Fibroblast of lung (primary cell): ENCODE data around the gene EEF1A2. TPM values are rescaled to one million over a fixed set of nuclear protein-coding genes. Genes with fewer than 3 reads are reported as not detected.

ENCODE experiments used
- DNase-seq, 2 donors: peaks; one replicate each; pipeline versions ENCODE4 v3.0.0 to v3.0.0-alpha.2; 2010; ENCODE audit warnings: low read depth in 2 of 2
- H2AFZ ChIP-seq: 2 replicates; pipeline ENCODE4 v1.5.1; 2012; ENCODE audit warnings: low read length, control low read depth, inconsistent platforms
- H3K27ac ChIP-seq: 2 replicates; pipeline ENCODE4 v1.5.1; 2011; ENCODE audit warnings: low read length, control low read depth; ENCODE audit not compliant: insufficient read depth
- H3K27me3 ChIP-seq: 2 replicates; pipeline ENCODE4 v1.5.1; 2011; ENCODE audit warnings: mild to moderate bottlenecking, low read length; ENCODE audit not compliant: control insufficient read depth, insufficient read depth
- H3K36me3 ChIP-seq: 2 replicates; pipeline ENCODE4 v1.5.1; 2011; ENCODE audit warnings: low read length; ENCODE audit not compliant: control insufficient read depth, insufficient read depth
- H3K4me1 ChIP-seq: 2 replicates; pipeline ENCODE4 v1.5.1; 2011; ENCODE audit warnings: low read length; ENCODE audit not compliant: control insufficient read depth, insufficient read depth; ENCODE audit errors: extremely low read depth
- H3K4me2 ChIP-seq: 2 replicates; pipeline ENCODE4 v1.5.1; 2011; ENCODE audit warnings: low read length, control low read depth; ENCODE audit not compliant: insufficient read depth; ENCODE audit errors: extremely low read depth
- H3K4me3 ChIP-seq, 4 experiments: fragments of 200-600 bp in 1 of 4; sonication (generic) in 1 of 4; replicated peaks in 1 of 4; 2 replicates each; pipeline ENCODE4 v1.5.1; 2011 to 2016; ENCODE audit warnings: low read length in 4 of 4, low read depth in 3 of 4, mild to moderate bottlenecking in 3 of 4, control low read depth in 2 of 4, inconsistent platforms in 1 of 4, mixed read lengths in 1 of 4; ENCODE audit not compliant: insufficient read depth in 1 of 4; ENCODE audit errors: control extremely low read depth in 1 of 4
- H3K79me2 ChIP-seq: 2 replicates; pipeline ENCODE4 v1.5.1; 2012; ENCODE audit warnings: mild to moderate bottlenecking, low read length, inconsistent platforms; ENCODE audit not compliant: control insufficient read depth, insufficient read depth
- H3K9ac ChIP-seq: 2 replicates; pipeline ENCODE4 v1.5.1; 2011; ENCODE audit warnings: mild to moderate bottlenecking, low read length, control low read depth; ENCODE audit not compliant: insufficient read depth
- H3K9me3 ChIP-seq: 2 replicates; pipeline ENCODE4 v1.5.1; 2012; ENCODE audit warnings: low read depth, low read length; ENCODE audit not compliant: control insufficient read depth, insufficient read depth
- H4K20me1 ChIP-seq: 2 replicates; pipeline ENCODE4 v1.5.1; 2011; ENCODE audit warnings: low read length; ENCODE audit not compliant: control insufficient read depth, insufficient read depth; ENCODE audit errors: extremely low read depth
- EZH2 ChIP-seq: IDR thresholded peaks from 2 replicates; pipeline ENCODE4 v1.5.1; 2012; ENCODE audit warnings: low read length, control low read depth, mild to moderate bottlenecking; ENCODE audit errors: missing control alignments
- polyA plus RNA-seq, 2 donors: library from polyadenylated mRNA; depleted of rRNA in 1 of 2; stranded (reverse) in 1 of 2; unstranded in 1 of 2; fragments of >200 nt; gene quantifications; 2 replicates each; pipeline ENCODE4 v1.2.1, GENCODE V29; 2011 to 2012; ENCODE audit warnings: missing spikeins in 1 of 2
- total RNA-seq: library from RNA; depleted of rRNA; stranded (reverse); fragments of >200 nt; gene quantifications from 2 replicates; pipeline ENCODE4 v1.2.1, GENCODE V29; 2014
- TF ChIP-seq, protein P1 (sequence below), 2 donors: IDR thresholded peaks in 1 of 2; conservative IDR thresholded peaks in 1 of 2; 1 replicate in 1 of 2; 2 replicates in 1 of 2; pipeline ENCODE4 v1.5.1; 2011 to 2012; ENCODE audit warnings: low read length in 2 of 2, control low read depth in 1 of 2, inconsistent platforms in 1 of 2, low read depth in 1 of 2, mild to moderate bottlenecking in 1 of 2

EEF1A2 gene
- total and polyA plus RNA-seq, 2 donors (not counting 1 experiment from before 2014, with no cell fraction given) = 0.16 to 1.7 TPM

DNA sequence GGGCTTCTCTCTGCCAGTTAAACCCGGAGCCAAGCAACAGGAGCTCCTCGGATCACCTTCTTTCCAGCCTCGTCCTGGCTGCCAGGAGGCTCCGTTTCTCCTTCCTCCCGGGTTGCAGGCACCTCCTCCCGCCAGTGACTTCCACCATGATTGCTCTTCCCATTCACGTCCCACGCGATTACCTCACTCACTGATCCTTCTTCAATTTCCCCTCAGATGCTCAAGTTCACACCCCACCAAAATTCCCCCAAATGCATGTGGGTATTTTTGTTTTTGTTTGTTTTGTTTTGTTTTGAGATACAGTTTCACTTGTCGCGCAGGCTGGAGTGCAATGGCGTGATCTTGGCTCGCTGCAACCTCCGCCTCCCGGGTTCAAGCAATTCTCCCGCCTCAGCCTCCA lies 51.6 kb downstream of the EEF1A2 start:
- Histone ChIP-seq H3K27me3 (peaks cover 4% of the 10 kb centered on the region), H3K36me3 (no peaks in the 10 kb centered on the region), H3K9ac (no peak overlapping the region), H4K20me1 (no peaks in the 10 kb centered on the region), H3K4me1 (no peaks in the 10 kb centered on the region), H2AFZ (no peak overlapping the region), H3K79me2 (no peaks in the 10 kb centered on the region), H3K9me3 (no peaks in the 10 kb centered on the region), H3K4me2 (no peak overlapping the region), H3K4me3 (no peak overlapping the region), H3K27ac (no peak overlapping the region)
- TF ChIP-seq, protein P1, sequence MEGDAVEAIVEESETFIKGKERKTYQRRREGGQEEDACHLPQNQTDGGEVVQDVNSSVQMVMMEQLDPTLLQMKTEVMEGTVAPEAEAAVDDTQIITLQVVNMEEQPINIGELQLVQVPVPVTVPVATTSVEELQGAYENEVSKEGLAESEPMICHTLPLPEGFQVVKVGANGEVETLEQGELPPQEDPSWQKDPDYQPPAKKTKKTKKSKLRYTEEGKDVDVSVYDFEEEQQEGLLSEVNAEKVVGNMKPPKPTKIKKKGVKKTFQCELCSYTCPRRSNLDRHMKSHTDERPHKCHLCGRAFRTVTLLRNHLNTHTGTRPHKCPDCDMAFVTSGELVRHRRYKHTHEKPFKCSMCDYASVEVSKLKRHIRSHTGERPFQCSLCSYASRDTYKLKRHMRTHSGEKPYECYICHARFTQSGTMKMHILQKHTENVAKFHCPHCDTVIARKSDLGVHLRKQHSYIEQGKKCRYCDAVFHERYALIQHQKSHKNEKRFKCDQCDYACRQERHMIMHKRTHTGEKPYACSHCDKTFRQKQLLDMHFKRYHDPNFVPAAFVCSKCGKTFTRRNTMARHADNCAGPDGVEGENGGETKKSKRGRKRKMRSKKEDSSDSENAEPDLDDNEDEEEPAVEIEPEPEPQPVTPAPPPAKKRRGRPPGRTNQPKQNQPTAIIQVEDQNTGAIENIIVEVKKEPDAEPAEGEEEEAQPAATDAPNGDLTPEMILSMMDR (conservative IDR thresholded peaks at IDR 0.05 in 1 of 2, IDR thresholded peaks at IDR 0.05 in 1 of 2; ENCODE audit: low read depth in 1 of 2, low read length in 2 of 2) = no peak
- TF ChIP-seq EZH2 = no peak
- no peak for DNase-seq

DNA sequence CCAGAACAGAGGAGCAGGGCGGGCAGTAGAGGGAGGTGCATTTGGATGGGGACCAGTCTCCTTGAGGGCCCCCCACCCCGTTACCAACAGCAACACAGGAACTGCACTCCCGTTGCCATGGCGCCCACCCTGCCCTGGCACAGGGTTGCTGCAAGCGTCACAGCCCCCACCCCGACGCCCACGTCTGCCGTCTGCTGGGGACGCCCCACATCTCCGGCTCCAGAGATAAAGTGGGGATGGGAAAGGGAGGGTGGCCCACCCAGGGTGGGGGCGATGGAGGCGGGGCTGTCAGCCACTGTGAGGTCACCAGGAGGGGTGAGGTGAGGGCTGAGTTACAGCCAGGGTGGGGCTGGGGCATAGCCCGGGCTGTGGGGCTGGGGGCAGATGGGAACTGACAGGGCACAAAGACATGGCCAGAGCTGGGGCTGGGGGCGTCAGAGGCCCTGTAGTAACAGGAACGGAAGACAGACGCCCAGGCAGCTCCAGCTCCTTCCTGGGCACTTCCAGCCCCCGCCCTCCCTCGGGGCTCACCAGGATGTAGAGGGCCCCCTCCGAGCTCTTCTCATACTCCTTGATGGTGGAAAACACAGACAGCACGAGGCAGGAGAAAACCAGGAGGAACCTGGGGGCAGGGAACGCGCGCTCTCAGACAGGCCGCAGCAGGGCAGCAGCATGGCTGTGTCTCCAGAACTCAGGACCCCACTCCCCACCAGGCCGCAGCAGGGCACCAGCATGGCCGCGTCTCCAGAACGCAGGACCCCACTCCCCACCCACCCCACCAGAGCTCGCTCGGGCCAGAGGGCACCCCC lies 52.5 kb downstream of the EEF1A2 start:
- Histone ChIP-seq H3K79me2 (no peaks in the 10 kb centered on the region), H2AFZ (no peak overlapping the region)
- TF ChIP-seq EZH2 = no peak
- TF ChIP-seq, protein P1 (conservative IDR thresholded peaks at IDR 0.05 in 1 of 2, IDR thresholded peaks at IDR 0.05 in 1 of 2; ENCODE audit: low read depth in 1 of 2, low read length in 2 of 2) = no peak

DNA sequence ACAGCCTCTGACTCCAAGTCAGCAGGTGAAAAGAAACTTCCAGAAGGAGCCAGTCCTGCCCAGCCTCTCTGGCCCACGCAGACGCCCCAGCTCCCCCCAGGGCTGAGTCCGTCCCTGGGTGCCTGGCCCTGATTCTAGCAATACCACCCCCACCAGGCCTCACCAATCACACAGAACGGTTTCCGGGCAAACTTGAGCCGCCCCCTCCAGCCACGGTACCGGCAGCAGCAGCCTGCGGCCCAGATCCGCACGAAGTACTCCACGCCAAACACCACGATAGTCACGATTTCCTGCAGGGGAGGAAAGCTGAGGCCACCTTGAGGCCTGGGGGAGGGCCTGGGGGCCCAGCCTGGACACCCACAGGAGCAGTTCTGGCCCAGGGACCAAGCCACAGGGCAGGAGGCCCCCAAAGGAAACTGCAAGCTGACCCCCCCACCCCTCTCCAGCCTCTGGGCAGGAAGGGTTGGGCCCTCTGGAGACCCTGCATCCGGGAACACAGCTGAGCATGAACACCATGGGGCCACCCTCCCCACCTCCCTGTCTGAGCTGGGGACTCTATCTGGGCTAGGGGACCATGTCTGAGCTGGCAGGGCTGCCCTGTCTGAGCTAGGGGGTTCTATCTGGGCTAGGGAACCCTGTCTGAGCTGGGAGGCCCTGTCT lies 53.7 kb downstream of the EEF1A2 start:
- peaks cover 4% of the 10 kb centered on the region for H3K27me3 ChIP-seq
- H3K4me2 ChIP-seq = no peak overlapping the region
- no peak overlapping the region for H3K27ac ChIP-seq
- H3K9me3 ChIP-seq = no peaks in the 10 kb centered on the region
- H3K9ac ChIP-seq = no peak overlapping the region
- H3K4me3 ChIP-seq = no peak overlapping the region
- DNase-seq = no peak
- no peaks in the 10 kb centered on the region for H3K79me2 ChIP-seq
- TF ChIP-seq, protein P1 (conservative IDR thresholded peaks at IDR 0.05 in 1 of 2, IDR thresholded peaks at IDR 0.05 in 1 of 2; ENCODE audit: low read depth in 1 of 2, low read length in 2 of 2) = no peak
- TF ChIP-seq EZH2 = no peak
- no peaks in the 10 kb centered on the region for H3K4me1 ChIP-seq
- no peaks in the 10 kb centered on the region for H4K20me1 ChIP-seq
- H3K36me3 ChIP-seq = no peaks in the 10 kb centered on the region
- H2AFZ ChIP-seq = no peak overlapping the region

More for the DNA sequence above, 52.5 kb downstream of the EEF1A2 start:
- Histone ChIP-seq H3K4me3 (no peak overlapping the region), H3K4me1 (no peaks in the 10 kb centered on the region), H3K36me3 (no peaks in the 10 kb centered on the region), H3K4me2 (no peak overlapping the region), H3K9ac (no peak overlapping the region), H3K27me3 (peaks cover 4% of the 10 kb centered on the region), H4K20me1 (no peaks in the 10 kb centered on the region), H3K27ac (no peak overlapping the region), H3K9me3 (no peaks in the 10 kb centered on the region)
- no peak for DNase-seq
